ENCODE measurements around the gene NDUFS8.
"Not testable (repeated sequence)": the region's sequence is repeated elsewhere in the genome, so short reads cannot be mapped to it uniquely, and the experiment has no call there.

NDUFS8 gene

DNA sequence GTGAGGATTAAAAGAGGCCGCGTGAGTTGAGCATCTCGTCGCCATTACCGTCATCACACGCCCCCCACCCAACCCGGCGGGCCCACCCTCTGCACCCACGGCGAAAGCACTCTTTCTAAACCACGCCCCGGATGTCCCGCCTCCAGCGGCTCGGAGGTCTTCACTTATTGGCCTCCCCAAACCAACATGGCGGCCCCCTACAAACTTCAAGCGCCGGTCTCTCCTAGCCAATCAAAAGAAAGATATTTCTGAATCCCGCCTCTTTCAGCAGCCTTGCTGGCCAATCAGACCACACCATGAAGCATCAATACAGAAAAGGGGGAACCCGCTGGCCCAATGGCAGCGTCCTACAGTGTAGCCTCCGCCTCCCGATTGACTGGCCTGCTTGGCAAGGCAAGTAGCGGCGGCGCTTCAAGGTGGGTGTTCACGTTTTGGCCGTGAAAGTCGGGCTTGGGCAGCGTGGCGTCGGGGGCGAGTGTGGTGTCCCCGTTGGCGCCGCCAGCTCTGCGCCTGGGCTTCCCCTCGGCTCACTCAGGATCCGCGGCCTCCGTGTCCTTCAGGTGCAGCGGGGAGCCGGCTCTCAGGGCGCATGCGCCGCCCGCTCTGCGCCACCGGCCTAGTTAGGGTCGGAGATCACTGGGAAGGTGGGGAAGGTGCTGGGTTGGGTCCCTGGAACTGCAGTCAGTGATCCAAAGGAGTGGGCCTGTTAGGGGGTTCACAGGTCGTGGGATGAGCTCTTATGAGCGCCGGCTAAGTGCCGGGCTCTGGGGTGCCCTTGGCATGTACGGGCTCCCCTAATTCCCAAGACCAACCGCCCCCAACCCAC, at the start of gene NDUFS8:
NDUFS8 (plus strand) TSS at position 364 of the 826 bp plus-strand sequence. CDS start 1,471 bp downstream, outside the sequence.
- DNase-seq (ENCODE audit: low read depth): peak; percentile 98

DNA sequence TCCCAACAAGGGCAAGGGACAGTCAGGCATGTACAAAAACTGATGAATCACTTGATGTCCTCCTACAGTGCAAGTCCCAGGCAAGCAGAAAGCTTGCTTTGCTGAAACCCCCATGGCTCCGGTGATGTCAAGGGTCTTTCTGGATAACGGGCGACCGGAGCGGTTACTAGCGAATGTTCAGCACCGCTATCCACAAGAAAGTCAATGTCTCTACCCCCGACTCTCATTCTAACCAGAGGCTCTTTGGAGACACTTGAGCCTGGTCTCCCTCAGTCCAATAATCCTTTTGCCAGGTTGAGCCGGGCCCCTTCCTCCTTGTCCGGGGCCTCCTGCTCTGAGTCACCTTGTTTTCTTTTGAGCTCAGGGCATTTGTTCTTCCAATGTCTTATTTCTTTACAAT, 49.3 kb upstream of the NDUFS8 start:
- not testable (repeated sequence) for DNase-seq (ENCODE audit: low read depth)

DNA sequence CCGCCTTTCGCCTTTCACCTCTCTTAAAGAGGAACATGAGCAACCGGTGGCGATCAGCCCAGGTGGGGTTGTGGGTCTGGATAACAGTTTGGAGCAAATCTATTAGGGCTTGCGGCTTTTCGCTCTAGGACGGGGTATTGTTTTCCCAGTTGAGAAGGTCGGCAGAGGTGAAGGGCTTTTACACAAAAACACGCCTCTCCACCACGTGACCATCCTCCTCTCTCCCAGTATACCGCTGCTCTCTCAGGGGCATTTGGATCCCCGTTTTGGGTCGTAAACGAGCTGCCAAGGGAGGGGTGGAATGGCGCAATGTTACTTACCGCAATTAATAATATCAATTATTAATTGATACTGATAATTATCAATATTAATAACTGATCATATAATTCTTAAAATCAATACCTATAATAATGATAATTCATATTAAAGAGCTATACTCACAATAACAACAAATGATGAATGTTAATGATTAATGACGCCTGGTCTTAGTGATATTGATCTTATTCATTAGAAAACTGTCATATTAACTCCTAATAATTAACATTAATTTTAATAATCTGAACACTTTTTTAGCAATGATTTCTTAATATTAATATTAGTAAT, 48.1 kb upstream of the NDUFS8 start:
- not testable (repeated sequence) for DNase-seq (ENCODE audit: low read depth)

GRCh38 chr11:67983951-67984350, 46.5 kb upstream of the NDUFS8 start:
- DNase-seq (ENCODE audit: low read depth): no peak

DNA sequence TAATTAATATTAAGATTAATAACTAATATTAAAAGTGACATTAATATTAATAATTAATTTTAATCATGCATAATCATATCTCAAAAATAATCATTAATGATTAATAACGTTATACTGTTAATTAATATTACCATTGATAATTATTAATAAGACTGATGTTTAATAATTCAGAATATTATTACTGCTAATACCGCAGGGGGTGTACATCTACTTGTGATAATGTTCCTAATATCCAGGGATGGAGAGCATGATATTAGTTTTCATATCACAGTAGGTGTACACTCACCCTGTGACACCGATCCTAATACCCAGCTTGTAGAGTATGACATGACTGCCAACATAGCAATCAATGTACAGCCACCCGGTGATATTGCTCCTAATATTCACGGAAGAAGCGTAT, 45.2 kb upstream of the NDUFS8 start:
- DNase-seq (ENCODE audit: low read depth): not testable (repeated sequence)

DNA sequence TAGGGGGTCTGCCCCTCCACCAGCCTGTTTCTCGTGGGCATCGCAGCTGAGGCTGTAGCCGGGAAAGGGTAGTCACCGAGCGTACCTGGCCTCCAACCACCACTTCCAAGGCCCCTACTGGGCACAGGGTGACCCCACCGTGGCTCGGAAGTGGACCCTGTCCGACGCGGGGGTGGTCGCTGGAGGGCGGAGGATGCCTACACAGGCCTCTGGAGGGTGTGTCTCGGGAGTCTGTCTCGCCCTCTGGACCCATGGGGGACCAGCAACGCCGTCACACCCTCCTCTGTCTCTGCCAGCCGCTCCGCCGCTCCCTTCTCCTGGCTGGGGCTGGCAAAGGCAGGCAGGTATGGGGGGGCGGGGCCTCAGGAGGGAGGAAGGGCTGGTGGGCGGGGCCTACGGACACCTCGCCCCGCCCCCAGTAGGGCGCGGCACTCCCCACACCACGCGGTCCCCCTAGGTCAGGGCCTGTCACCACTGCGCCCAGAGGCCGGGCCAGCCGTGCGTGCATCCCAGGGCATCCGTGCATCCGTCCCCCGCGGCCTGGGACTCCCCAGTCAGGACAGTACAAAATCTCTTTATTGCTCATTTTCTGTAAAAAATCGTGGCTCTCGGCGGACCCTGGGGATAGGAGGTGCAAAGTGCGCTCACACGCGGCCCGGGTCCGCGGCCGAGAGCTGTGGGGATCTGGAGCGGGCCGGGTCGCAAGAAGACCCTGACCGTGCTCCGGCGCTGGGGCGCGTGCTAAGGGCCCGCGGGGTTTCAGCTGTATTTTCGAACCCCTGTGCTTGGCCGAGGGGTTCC, 39.7 kb upstream of the NDUFS8 start:
- DNase-seq (ENCODE audit: low read depth): not testable (repeated sequence)

DNA sequence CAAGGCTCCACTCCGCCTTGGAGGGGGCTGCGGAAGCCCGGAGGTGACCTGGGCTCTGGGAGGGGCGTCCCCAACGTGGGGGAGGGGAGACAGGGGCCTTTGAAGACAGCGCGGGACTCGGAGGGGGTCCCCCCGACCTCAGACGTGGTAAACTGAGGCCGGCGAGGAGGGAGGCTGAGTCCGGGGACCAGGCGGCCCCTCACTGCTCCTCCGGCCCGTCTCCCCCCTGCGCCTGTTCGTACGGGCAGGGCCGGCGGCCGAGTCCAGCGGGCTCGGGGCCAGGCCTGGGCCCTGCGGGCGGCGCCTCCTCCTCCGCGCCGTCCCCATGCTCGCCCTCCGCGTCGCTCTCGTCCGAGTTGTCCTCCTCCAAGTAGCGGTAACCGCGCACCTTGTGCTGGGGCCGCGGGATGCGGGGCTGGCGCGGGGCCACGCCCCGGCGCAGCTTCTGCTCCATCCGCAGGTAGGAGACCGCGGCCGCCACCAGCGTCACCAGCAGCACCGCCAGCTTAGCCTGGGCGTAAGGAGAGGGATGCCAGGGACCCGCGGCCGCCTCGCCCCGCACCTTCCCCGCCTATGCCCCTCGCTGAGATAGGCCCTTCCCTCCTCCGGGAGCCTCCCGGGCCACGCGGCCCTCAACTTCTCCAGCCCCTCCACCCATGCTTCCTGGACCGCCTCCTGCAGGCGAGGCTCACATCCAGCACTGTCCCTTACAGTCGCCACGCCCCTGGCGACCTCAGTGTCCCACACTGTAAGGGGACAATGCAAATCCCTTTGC, 38.9 kb upstream of the NDUFS8 start:
- not testable (repeated sequence) for DNase-seq (ENCODE audit: low read depth)

- not testable (repeated sequence) for DNase-seq (ENCODE audit: low read depth)
Measured at GRCh38 chr11:67993821-67994220, 36.7 kb upstream of the NDUFS8 start.

GRCh38 chr11:67994387-67994786, 36.1 kb upstream of the NDUFS8 start:
- not testable (repeated sequence) for DNase-seq (ENCODE audit: low read depth)

DNA sequence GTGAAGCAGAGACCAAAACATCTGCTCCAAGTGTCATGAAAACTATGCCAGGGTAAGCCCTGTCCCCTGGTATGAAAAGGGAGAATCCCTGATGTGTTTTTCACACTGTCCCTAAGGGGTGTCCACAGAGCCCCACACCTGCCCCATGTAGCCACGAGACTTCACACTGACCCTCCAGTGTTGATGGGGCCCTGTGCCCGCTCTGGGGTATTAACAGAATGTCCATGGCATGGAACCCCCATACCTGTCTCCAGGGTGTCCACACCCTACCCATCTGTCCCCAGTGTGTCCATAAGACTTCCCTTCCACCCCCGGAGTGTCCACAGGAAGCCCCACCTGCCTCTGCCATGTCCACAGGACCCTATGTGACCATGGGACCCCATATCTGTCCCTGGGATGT, 35.4 kb upstream of the NDUFS8 start:
- not testable (repeated sequence) for DNase-seq (ENCODE audit: low read depth)

DNA sequence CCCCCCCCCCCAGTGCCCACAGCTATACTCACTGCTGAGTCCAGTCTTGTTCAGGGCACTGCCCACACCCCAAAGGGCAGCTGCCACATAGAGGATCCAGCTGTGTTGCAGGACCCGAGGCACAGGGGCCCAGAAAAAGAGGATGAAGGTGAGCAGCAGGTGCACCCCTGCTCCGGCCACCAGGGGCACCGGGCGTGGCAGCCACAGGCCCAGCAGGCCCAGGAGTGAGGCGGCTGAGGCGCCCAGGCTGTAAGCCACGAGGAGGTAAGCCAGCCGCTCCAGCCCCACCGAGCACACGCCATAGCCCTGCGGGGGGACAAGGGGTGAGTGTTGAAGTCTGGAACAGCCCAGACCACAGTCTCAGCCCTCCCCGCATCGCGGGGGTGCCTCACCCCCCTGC, 34.9 kb upstream of the NDUFS8 start:
- not testable (repeated sequence) for DNase-seq (ENCODE audit: low read depth)

DNA sequence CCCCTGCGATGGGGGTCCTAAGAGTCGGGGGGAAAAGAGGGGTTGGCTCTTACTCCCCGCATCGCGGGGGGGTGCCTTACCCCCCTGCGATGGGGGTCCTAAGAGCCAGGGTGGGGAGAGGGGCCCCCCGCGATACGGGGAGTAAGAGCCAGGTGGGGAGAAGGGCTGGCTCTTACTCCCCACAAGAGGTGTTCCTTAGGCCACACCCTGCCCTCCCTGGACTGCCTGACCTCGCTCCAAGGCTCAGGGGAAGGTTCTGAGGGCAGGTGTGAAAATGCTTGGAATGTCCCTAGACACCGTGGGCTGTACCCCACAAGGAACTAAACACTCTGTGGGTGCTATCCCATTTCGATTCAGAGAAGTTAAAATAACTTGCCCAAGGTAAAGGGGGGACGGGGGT, 34.4 kb upstream of the NDUFS8 start:
- no peak for DNase-seq (ENCODE audit: low read depth)

DNA sequence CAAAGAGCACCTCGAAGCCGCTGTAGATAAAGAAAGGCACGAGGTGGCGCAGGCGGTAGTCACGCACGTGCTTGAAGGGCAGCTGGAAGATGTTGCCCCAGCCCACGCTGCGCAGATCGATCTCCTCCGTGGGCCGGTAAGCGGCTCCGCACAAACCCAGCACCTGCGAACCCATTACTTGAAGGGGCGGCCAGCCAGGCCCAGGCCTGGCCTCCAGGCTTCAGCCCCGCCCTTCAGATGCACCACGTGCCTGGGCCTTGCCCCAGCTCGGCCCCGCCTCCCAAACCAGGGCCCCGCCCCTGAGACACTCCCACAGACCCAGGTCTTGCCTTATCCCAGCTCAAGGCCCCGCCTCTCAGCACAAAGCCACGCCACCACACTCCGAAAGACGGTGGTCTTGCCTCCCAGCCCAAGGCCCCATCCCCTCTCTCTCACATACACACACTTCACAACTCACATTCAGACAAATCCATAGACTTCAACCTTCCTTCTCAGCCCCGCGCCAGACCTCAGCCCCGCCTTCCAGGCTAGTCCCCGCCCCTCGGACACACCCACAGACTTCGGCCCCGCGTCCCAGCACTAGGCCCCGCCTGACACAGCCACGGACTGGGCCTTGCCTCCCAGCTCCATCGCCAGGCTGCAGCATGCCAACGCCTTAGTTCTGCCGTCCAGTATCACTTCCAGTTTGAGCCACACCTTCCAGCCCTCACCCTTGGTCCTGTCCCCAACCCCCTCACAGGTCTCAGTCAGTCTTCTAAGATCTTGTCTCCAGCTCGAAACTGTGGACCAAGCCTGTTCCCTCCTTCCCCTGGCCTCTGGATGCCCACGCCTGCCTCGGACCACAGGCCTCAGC, 33.6 kb upstream of the NDUFS8 start:
- no peak for DNase-seq (ENCODE audit: low read depth)

DNA sequence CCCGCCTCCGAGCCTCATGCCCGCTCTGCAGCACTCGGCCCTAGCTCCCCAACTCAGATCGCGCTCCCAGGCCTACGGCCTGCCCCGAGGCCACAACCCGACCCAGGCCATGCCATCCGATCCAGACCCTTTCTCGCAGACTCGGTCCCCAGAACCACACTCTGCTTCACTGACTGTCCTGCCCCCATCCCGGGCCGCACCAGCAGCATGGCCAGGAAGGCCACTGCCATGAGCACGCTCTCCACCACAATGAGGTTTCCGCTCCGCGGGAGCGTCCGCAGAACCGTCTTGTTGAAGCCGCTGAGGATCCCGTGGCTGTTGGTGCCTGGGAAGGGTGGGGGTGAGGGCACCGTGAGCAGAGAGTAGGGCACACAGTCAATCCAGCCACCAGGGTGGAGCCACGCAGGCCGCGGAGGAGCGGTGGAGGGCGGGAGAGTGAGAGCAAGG, 33.0 kb upstream of the NDUFS8 start:
- no peak for DNase-seq (ENCODE audit: low read depth)

DNA sequence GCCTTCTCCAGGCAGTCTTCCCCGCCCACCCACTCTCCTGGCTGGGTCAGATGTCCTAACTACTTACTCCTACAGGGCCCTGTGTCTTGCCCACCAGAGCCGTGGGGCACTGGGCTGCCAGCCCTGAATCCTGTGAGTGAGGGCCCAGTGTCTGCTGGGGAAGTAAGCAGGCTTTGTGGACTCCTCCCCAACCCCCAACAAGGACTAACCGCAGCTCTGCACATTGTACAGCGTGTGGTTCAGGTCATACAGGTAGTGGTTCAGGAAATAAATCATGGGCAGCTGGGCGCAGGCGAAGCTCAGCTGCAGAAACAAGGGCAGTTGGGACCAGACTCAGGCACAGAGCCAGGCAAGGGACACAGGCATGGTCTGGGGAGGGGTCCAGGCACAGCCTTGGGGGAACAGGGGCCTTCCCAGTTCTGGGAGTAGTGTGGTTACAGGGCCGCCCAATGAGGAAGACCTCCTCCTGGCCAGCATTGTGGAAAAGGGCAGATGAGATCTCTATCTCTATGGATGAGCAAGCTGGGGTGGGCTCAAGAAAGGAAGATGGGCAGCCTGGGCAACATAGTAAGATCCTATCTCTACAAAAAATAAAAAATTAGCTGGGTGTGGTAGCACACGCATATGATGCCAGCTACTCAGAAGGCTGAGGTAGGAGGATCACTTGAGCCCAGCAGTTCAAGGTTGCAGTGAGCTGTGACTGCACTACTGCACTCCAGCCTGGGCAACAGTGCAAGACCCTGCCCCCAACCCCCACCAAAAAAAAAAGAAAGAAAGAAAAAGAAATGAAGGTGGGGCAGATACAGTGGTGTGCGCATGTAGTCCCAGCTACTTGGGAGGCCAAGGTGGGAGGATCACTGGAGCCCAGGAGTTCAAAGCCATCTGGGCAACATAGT, 32.1 kb upstream of the NDUFS8 start:
- DNase-seq (ENCODE audit: low read depth): no peak

DNA sequence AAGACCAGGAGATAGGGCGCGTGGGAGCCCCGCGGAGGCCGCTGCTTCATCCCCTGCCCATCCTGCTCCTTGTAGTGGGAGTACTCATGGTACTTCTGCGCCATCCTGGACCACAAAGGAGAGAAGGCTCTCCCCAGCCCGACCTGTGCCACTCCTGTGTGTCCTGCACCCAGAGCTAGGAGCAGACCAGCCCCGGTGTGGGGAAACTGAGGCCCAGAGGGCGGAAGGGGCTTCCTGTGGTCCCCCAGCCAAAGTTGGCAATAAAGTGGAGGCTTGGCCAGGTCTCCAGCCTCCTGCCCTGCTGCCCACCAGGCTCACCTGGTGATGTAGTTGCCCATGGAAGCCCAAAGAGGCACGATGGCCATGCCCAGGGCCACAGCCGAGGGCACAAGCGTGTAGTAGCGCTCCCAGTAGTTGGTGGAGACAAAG, 31.3 kb upstream of the NDUFS8 start:
- DNase-seq (ENCODE audit: low read depth): no peak

- no peak for DNase-seq (ENCODE audit: low read depth)
Measured at GRCh38 chr11:67999704-68000103, 30.8 kb upstream of the NDUFS8 start.

DNA sequence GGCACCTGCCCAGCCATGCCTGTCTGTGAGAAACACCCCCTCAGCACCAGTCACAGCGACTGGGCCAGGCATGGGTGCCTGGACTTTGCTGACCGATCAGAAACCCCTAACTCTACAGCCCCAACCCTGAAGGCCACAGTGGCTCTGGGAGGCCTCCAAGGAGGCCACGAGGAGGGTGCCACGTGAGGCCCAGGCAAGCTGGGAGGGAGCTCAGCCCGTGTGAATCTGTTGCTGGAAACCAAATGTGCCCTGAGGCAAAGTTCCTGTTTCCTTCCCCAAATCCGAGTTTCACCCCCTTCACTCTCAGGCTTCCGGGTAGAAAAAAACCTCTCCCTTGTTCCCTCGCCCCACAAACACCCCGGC, 27.9 kb upstream of the NDUFS8 start:
- DNase-seq (ENCODE audit: low read depth): no peak

DNA sequence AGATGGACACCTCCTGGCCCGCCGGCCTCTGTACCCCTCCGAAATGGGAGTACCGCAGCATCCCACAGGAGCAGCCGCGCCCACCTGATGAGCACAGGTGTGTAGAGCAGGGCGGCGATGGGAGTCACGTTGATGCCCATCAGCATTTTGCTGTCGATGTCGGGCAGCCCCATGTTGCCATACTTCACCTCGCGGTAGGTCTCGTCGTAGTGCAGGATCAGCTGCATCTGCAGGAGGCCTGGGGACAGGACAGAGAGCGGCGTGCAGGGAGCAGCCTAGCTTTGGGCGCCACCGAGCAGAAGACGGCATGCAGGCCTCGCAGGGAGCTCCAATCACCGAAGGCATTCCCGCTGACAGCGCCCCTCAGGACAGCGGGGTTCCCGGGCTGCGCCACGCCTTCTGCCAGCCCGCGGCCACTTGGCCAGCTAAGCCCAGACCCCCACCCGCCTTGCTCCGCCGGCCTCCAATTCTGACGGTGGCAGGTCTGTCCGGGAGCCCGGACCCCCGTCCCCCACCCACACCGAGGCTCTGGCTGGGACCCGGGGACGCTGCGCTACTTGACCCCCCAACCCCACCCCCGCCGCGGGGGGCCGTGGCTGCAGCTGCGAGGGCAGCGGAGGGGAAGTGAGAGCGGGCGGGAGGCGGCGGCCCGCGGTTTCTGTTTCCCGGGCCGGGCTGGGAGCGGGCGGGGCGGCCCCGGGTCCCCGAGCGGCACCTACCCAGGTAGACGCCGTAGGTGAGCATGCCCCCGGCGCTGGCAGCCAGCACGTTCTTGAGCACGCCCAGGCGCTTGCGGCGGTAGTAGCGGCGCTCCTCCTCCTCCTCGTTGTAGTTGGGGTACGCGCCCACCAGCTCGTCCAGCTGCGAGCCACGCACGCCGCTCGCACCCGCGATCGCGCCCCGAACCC, 27.3 kb upstream of the NDUFS8 start:
- no peak for DNase-seq (ENCODE audit: low read depth)
